PC-3 (cell line): ENCODE results near the gene RTF2. TPM values are rescaled to one million over a fixed set of nuclear protein-coding genes. Genes with fewer than 3 reads are reported as not detected.

Experiments used
- ATAC-seq: fragments of 200-7000 bp; cut with Tn5 transposase; 2 replicates; pipeline ENCODE4 v1.9.1; 2020; ENCODE audit warnings: mild to moderate bottlenecking, moderate library complexity
- BruUV-seq: library from RNA; stranded (reverse); fragments of 400-500 nt; replicated peaks from 2 replicates; lab custom pipeline; 2021; lab: Mats Ljungman, UMichigan
- CTCF ChIA-PET: fragments of 300-600 bp; sonication (Branson Sonifier 250); formaldehyde crosslinking; loops from one replicate; lab custom pipeline; 2022; ENCODE audit warnings: antibody characterized with exemption; lab: Charles Lee
- POLR2A ChIA-PET: fragments of 300-600 bp; sonication (Branson Sonifier 250); formaldehyde crosslinking; loops from one replicate; lab custom pipeline; 2022; ENCODE audit warnings: antibody characterized with exemption; ENCODE audit not compliant: unreplicated experiment; lab: Charles Lee
- DNase-seq: peaks from one replicate; pipeline ENCODE4 v3.0.0-alpha.2; 2015
- H2AFZ ChIP-seq: fragments of 300-600 bp; sonication (generic); 2 replicates; pipeline ENCODE4 v1.6.0; 2016; ENCODE audit warnings: antibody characterized with exemption, low read length
- H3F3A ChIP-seq: fragments of 300-600 bp; sonication (generic); one replicate; pipeline ENCODE4 v1.6.0; 2017; ENCODE audit warnings: antibody characterized with exemption, low read length, control low read depth, mild to moderate bottlenecking; ENCODE audit not compliant: unreplicated experiment
- H3K27ac ChIP-seq: fragments of 300-600 bp; sonication (generic); 2 replicates; pipeline ENCODE4 v1.5.1; 2016; ENCODE audit warnings: mild to moderate bottlenecking, low read length
- H3K27me3 ChIP-seq: fragments of 300-600 bp; sonication (generic); 2 replicates; pipeline ENCODE4 v1.6.1; 2016; ENCODE audit warnings: low read length, mixed read lengths
- H3K36me3 ChIP-seq: fragments of 300-600 bp; sonication (generic); 2 replicates; pipeline ENCODE4 v1.6.1; 2016; ENCODE audit warnings: low read depth, mixed run types, low read length, mixed read lengths
- H3K4me1 ChIP-seq: fragments of 300-600 bp; sonication (generic); 2 replicates; pipeline ENCODE4 v1.5.1; 2016; ENCODE audit warnings: low read length; ENCODE audit not compliant: insufficient read depth
- H3K4me2 ChIP-seq: fragments of 300-600 bp; sonication (generic); 2 replicates; pipeline ENCODE4 v1.6.0; 2016; ENCODE audit warnings: low read length
- H3K4me3 ChIP-seq: fragments of 300-600 bp; sonication (generic); 2 replicates; pipeline ENCODE4 v1.5.1; 2016; ENCODE audit warnings: mild to moderate bottlenecking, low read length, mixed read lengths
- H3K79me2 ChIP-seq: fragments of 300-600 bp; sonication (generic); 2 replicates; pipeline ENCODE4 v1.6.1; 2017; ENCODE audit warnings: low read length, mixed read lengths
- H3K9ac ChIP-seq: fragments of 300-600 bp; sonication (generic); 2 replicates; pipeline ENCODE4 v1.6.0; 2016; ENCODE audit warnings: mild to moderate bottlenecking, low read length
- H3K9me2 ChIP-seq: fragments of 300-600 bp; sonication (generic); replicated peaks from 2 replicates; pipeline ENCODE4 v1.6.1; 2016; ENCODE audit warnings: mixed run types, low read length, mixed read lengths
- H3K9me3 ChIP-seq: fragments of 300-600 bp; sonication (generic); 2 replicates; pipeline ENCODE4 v1.6.1; 2016; ENCODE audit warnings: low read length, mixed read lengths
- H4K20me1 ChIP-seq: fragments of 300-600 bp; sonication (generic); 2 replicates; pipeline ENCODE4 v1.6.1; 2016; ENCODE audit warnings: low read length, mixed read lengths
- EZH2 ChIP-seq: fragments of 300-600 bp; sonication (generic); IDR thresholded peaks from one replicate; pipeline ENCODE4 v1.6.1; 2017; ENCODE audit warnings: antibody characterized with exemption, mild to moderate bottlenecking, low read length; ENCODE audit not compliant: unreplicated experiment
- EZH2phosphoT487 ChIP-seq: fragments of 300-600 bp; sonication (generic); IDR thresholded peaks from 2 replicates; pipeline ENCODE4 v1.6.1; 2018; ENCODE audit warnings: mild to moderate bottlenecking, antibody characterized with exemption, low read length, borderline replicate concordance
- intact Hi-C: fragments of 100-400 bp; cut with micrococcal nuclease; formaldehyde crosslinking; loops from 2 replicates; pipeline ENCODE4 v1.9.0; 2023
- total RNA-seq: library from RNA; depleted of rRNA; stranded (reverse); fragments of >200 nt; gene quantifications from 2 replicates; pipeline ENCODE4 v1.2.3, GENCODE V29; 2014
- TF ChIP-seq, protein P1 (sequence below): fragments of 300-600 bp; sonication (generic); conservative IDR thresholded peaks from 2 replicates; pipeline ENCODE4 v1.5.1; 2017; ENCODE audit warnings: antibody characterized with exemption, low read depth, mild to moderate bottlenecking, low read length

Gene RTF2
- total RNA-seq, 1 experiment from 2014 or later = 122 TPM

DNA sequence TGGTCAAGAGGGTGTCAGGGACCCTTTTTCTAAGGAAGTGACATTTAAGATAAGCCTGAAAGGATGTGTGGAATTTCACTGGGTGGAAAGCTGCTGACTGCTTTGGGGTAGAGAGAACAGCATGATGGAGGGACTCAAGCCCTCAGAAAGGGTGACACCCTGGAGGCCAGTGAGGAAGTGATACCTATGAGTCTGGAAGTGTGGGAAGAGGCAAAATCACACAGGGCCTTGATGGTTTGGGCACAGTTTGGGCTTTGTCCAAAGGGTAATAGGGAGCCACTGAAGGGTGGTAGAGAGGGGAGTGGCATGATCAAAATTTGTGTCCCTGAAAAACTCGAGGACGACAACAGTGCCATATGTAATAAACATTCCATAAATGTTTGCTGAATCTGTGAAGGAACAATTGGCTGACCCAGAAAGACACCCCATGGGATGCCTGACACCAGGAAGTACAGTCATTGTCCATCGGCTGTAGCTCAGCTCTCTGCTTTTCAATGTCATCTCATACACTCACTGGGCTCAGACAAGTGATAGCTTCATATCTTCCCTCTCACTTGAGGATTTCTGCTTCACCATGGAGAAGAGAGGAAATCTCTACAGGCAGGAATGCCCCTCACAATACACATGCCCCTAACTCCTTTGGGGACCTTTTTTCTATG is 35.1 kb upstream of the RTF2 start:
- no peak overlapping the region for H2AFZ ChIP-seq
- ATAC-seq (no peak), DNase-seq (no peak)
- H3K4me2 ChIP-seq = no peak overlapping the region
- H3K4me3 ChIP-seq = no peak overlapping the region
- POLR2A ChIA-PET = no interaction called here
- no peaks in the 10 kb centered on the region for H4K20me1 ChIP-seq
- TF ChIP-seq EZH2 (no peak), EZH2phosphoT487 (no peak)
- TF ChIP-seq, protein P1, sequence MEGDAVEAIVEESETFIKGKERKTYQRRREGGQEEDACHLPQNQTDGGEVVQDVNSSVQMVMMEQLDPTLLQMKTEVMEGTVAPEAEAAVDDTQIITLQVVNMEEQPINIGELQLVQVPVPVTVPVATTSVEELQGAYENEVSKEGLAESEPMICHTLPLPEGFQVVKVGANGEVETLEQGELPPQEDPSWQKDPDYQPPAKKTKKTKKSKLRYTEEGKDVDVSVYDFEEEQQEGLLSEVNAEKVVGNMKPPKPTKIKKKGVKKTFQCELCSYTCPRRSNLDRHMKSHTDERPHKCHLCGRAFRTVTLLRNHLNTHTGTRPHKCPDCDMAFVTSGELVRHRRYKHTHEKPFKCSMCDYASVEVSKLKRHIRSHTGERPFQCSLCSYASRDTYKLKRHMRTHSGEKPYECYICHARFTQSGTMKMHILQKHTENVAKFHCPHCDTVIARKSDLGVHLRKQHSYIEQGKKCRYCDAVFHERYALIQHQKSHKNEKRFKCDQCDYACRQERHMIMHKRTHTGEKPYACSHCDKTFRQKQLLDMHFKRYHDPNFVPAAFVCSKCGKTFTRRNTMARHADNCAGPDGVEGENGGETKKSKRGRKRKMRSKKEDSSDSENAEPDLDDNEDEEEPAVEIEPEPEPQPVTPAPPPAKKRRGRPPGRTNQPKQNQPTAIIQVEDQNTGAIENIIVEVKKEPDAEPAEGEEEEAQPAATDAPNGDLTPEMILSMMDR = no peak
- H3K27me3 ChIP-seq = no peaks in the 10 kb centered on the region
- H3K79me2 ChIP-seq = no peaks in the 10 kb centered on the region
- BruUV-seq = no TSS peak
- CTCF ChIA-PET = no interaction called here
- no peaks in the 10 kb centered on the region for H3K36me3 ChIP-seq
- no peaks in the 10 kb centered on the region for H3K9me2 ChIP-seq
- H3K9ac ChIP-seq = no peak overlapping the region
- no peak overlapping the region for H3K27ac ChIP-seq
- intact Hi-C loops = no loop called here
- no peaks in the 10 kb centered on the region for H3K4me1 ChIP-seq
- no peaks in the 10 kb centered on the region for H3F3A ChIP-seq
- H3K9me3 ChIP-seq = no peaks in the 10 kb centered on the region

DNA sequence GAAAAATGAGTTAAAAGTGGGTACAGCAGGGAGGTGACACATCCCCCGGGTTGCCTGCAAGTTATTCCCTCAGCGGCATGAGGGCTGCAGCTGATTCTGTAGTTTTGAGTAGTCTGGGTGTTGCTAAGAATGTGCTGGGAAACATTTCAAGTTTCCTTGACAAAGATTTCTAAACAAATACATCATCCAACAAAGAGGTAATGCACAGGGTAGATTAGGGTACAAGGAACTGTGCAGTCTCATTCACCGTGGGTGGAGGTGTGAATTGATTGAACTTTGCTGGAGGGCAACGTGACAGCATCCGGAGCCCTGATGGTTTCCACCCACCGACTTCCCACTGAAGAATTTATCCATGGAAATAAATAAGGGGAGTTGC is 34.6 kb upstream of the RTF2 start:
- no peak for ATAC-seq

More for the DNA sequence above, 34.6 kb upstream of the RTF2 start:
- no peak for DNase-seq
- no peak for TF ChIP-seq EZH2phosphoT487
- TF ChIP-seq, protein P1 = no peak
- no peak for TF ChIP-seq EZH2
- intact Hi-C loops = no loop called here
- ChIA-PET CTCF (no interaction called here), POLR2A (no interaction called here)
- H3F3A ChIP-seq = no peaks in the 10 kb centered on the region
- no peaks in the 10 kb centered on the region for H3K9me2 ChIP-seq
- BruUV-seq = no TSS peak
- H3K9me3 ChIP-seq = no peaks in the 10 kb centered on the region
- H3K27me3 ChIP-seq = no peaks in the 10 kb centered on the region
- H3K4me3 ChIP-seq = no peak overlapping the region
- no peak overlapping the region for H3K27ac ChIP-seq
- H4K20me1 ChIP-seq = no peaks in the 10 kb centered on the region
- H3K36me3 ChIP-seq = no peaks in the 10 kb centered on the region
- no peaks in the 10 kb centered on the region for H3K4me1 ChIP-seq
- no peaks in the 10 kb centered on the region for H3K79me2 ChIP-seq
- H2AFZ ChIP-seq = no peak overlapping the region
- H3K4me2 ChIP-seq = no peak overlapping the region
- no peak overlapping the region for H3K9ac ChIP-seq
